PC-9 (cell line): Measurements from ENCODE around the gene FLNC. TPM values are rescaled to one million over a fixed set of nuclear protein-coding genes. Genes with fewer than 3 reads are reported as not detected.

Experiments
- BruUV-seq: library from RNA; stranded (reverse); fragments of 400-500 nt; replicated peaks from 2 replicates; lab custom pipeline; 2021; lab: Mats Ljungman, UMichigan
- CTCF ChIA-PET: fragments of 300-600 bp; sonication (Branson Sonifier 250); formaldehyde crosslinking; loops from one replicate; lab custom pipeline; 2022; ENCODE audit warnings: antibody characterized with exemption; lab: Charles Lee
- POLR2A ChIA-PET: fragments of 300-600 bp; sonication (Branson Sonifier 250); formaldehyde crosslinking; loops from one replicate; lab custom pipeline; 2022; ENCODE audit warnings: antibody characterized with exemption; ENCODE audit not compliant: unreplicated experiment; lab: Charles Lee
- DNase-seq, 2 experiments: peaks; one replicate each; pipeline versions ENCODE4 v3.0.0 to v3.0.0-alpha.2; 2015 to 2022; ENCODE audit warnings: mixed read lengths in 1 of 2
- H2AFZ ChIP-seq: fragments of 200-600 bp; sonication (generic); 2 replicates; pipeline ENCODE4 v1.8.1; 2017; ENCODE audit warnings: antibody characterized with exemption
- H3F3A ChIP-seq: fragments of 200-600 bp; sonication (generic); 2 replicates; pipeline ENCODE4 v1.8.1; 2017; ENCODE audit warnings: antibody characterized with exemption, mild to moderate bottlenecking, low read depth; ENCODE audit not compliant: insufficient read depth
- H3K27ac ChIP-seq: fragments of 200-600 bp; sonication (generic); 2 replicates; pipeline ENCODE4 v1.6.1; 2016; ENCODE audit warnings: mixed run types
- H3K27me3 ChIP-seq: fragments of 200-600 bp; sonication (generic); 2 replicates; pipeline ENCODE4 v1.6.1; 2016; ENCODE audit warnings: low read depth, mixed run types; ENCODE audit not compliant: insufficient read depth
- H3K36me3 ChIP-seq: fragments of 200-600 bp; sonication (generic); 2 replicates; pipeline ENCODE4 v1.6.1; 2016; ENCODE audit warnings: low read depth, mixed run types
- H3K4me1 ChIP-seq: fragments of 200-600 bp; sonication (generic); replicated peaks from 2 replicates; pipeline ENCODE4 v1.6.1; 2016; ENCODE audit warnings: mixed run types; ENCODE audit not compliant: insufficient read depth
- H3K4me2 ChIP-seq: fragments of 200-600 bp; sonication (generic); 2 replicates; pipeline ENCODE4 v1.6.1; 2017; ENCODE audit warnings: mixed run types
- H3K4me3 ChIP-seq: fragments of 200-600 bp; sonication (generic); 2 replicates; pipeline ENCODE4 v1.6.1; 2016; ENCODE audit warnings: mixed run types
- H3K79me2 ChIP-seq: fragments of 200-600 bp; sonication (generic); 2 replicates; pipeline ENCODE4 v1.6.1; 2017; ENCODE audit warnings: low read depth, mixed run types
- H3K9me2 ChIP-seq: fragments of 200-600 bp; sonication (generic); 2 replicates; pipeline ENCODE4 v1.8.1; 2017; ENCODE audit warnings: mild to moderate bottlenecking; ENCODE audit not compliant: insufficient read depth
- H3K9me3 ChIP-seq: fragments of 200-600 bp; sonication (generic); 2 replicates; pipeline ENCODE4 v1.8.1; 2016; ENCODE audit warnings: low read depth; ENCODE audit not compliant: insufficient read depth
- H4K20me1 ChIP-seq: fragments of 200-600 bp; sonication (generic); 2 replicates; pipeline ENCODE4 v1.8.1; 2017; ENCODE audit not compliant: insufficient read depth
- EZH2 ChIP-seq: fragments of 200-600 bp; sonication (generic); IDR thresholded peaks from 2 replicates; pipeline ENCODE4 v1.8.0; 2017; ENCODE audit warnings: antibody characterized with exemption, low read depth
- intact Hi-C: fragments of 100-400 bp; cut with micrococcal nuclease; formaldehyde crosslinking; loops from one replicate; pipeline ENCODE4 v1.10.0; 2022; ENCODE audit not compliant: unreplicated experiment
- total RNA-seq: library from RNA; stranded (reverse); gene quantifications from 2 replicates; pipeline ENCODE4 v1.2.3, GENCODE V29; 2021
- TF ChIP-seq, protein P1 (sequence below): fragments of 200-600 bp; sonication (generic); conservative IDR thresholded peaks from 2 replicates; pipeline ENCODE4 v1.6.1; 2017; ENCODE audit warnings: mixed run types, antibody characterized with exemption, mild to moderate bottlenecking, moderate library complexity

Gene FLNC
- total RNA-seq, 1 experiment from 2014 or later: 75.5 TPM

DNA sequence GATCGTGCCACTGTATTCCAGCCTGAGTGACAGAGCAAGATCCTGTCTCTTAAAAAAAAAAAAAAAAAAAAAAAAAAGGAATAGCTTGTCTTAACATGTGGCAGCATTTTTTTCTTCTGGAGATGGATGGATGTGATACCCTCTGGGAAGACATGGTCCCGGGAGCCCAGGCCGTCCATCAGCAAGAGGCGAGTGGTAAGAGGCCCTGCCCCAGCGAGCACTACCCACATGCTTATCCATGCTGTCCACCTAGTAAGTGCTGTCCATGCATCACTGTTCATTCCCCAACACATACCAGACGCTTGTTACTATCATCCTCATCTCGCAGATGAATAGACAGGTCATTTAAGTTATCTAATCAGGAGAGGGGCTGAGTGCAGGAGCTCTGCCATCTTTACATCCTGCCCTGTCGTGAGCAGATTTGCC is 45.3 kb downstream of the FLNC start:
- no peaks in the 10 kb centered on the region for H4K20me1 ChIP-seq
- TF ChIP-seq, protein P1, sequence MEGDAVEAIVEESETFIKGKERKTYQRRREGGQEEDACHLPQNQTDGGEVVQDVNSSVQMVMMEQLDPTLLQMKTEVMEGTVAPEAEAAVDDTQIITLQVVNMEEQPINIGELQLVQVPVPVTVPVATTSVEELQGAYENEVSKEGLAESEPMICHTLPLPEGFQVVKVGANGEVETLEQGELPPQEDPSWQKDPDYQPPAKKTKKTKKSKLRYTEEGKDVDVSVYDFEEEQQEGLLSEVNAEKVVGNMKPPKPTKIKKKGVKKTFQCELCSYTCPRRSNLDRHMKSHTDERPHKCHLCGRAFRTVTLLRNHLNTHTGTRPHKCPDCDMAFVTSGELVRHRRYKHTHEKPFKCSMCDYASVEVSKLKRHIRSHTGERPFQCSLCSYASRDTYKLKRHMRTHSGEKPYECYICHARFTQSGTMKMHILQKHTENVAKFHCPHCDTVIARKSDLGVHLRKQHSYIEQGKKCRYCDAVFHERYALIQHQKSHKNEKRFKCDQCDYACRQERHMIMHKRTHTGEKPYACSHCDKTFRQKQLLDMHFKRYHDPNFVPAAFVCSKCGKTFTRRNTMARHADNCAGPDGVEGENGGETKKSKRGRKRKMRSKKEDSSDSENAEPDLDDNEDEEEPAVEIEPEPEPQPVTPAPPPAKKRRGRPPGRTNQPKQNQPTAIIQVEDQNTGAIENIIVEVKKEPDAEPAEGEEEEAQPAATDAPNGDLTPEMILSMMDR: no peak
- TF ChIP-seq EZH2: no peak
- no peaks in the 10 kb centered on the region for H3K36me3 ChIP-seq
- no peak overlapping the region for H3K4me2 ChIP-seq
- no peaks in the 10 kb centered on the region for H3K9me2 ChIP-seq
- intact Hi-C loops: no loop called here
- H2AFZ ChIP-seq: no peak overlapping the region
- no peaks in the 10 kb centered on the region for H3K27me3 ChIP-seq
- POLR2A ChIA-PET: no interaction called here
- CTCF ChIA-PET: interaction anchor here (0.6 kb wide), 1 partner anchor 42 kb away, joined by 5 read pairs; no protein-coding TSS in a partner anchor
- H3K4me3 ChIP-seq: no peak overlapping the region
- no peak for DNase-seq
- no TSS peak for BruUV-seq
- H3F3A ChIP-seq: peaks cover 15% of the 10 kb centered on the region
- no peak overlapping the region for H3K27ac ChIP-seq
- no peaks in the 10 kb centered on the region for H3K79me2 ChIP-seq
- H3K4me1 ChIP-seq: peaks cover 27% of the 10 kb centered on the region
- H3K9me3 ChIP-seq: no peaks in the 10 kb centered on the region

DNA sequence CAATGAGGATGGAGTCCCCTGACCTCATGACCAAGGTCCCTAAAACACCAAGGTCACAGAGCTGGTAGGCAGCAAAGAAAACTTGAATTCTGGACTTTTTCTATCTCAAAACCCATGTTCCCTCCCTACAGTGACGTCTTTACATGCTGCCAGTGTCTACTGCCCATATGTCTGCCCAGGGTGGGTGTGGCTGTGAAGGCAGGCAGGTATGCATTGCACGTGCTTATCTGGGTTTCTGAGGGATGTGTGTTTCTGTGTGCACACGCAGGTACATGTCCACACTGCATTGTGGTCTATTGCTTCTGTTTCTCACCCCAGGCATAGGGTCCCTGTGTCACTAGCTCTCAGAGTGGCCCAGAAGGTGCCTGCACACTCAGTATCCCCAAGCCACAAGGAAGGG is 45.9 kb downstream of the FLNC start:
- Histone ChIP-seq H4K20me1 (no peaks in the 10 kb centered on the region), H3K36me3 (no peaks in the 10 kb centered on the region), H3K27ac (no peak overlapping the region), H3F3A (peaks cover 14% of the 10 kb centered on the region), H3K79me2 (no peaks in the 10 kb centered on the region), H2AFZ (no peak overlapping the region), H3K9me2 (no peaks in the 10 kb centered on the region), H3K27me3 (no peaks in the 10 kb centered on the region), H3K9me3 (no peaks in the 10 kb centered on the region), H3K4me3 (no peak overlapping the region), H3K4me1 (peaks cover 21% of the 10 kb centered on the region), H3K4me2 (no peak overlapping the region)
- intact Hi-C loops: no loop called here
- DNase-seq: no peak
- no peak for TF ChIP-seq EZH2
- TF ChIP-seq, protein P1: no peak
- CTCF ChIA-PET: no interaction called here
- POLR2A ChIA-PET: no interaction called here
- no TSS peak for BruUV-seq

DNA sequence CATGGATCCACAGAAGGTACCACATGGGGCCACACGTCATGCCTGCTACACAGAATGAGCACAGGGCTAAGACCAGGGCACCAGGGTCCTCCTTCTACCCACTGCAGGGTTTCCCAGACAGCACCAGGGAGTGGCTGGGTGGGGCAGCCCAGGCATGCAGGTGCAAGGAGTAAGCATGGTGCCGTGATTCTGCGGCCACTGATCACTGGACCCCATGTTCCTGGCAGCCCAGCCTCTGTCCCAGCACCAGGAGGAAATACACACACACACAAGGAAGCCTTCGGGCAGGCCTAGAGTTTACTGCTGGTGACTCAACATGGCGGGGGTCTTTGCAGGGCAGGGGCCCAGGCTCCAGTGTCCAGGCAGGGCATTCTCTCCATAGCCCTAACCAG is 46.4 kb downstream of the FLNC start:
- H3K4me3 ChIP-seq: no peak overlapping the region
- H2AFZ ChIP-seq: no peak overlapping the region
- H3K36me3 ChIP-seq: no peaks in the 10 kb centered on the region
- CTCF ChIA-PET: no interaction called here
- peaks cover 9% of the 10 kb centered on the region for H3F3A ChIP-seq
- no peaks in the 10 kb centered on the region for H3K79me2 ChIP-seq
- no peaks in the 10 kb centered on the region for H3K27me3 ChIP-seq
- no peaks in the 10 kb centered on the region for H3K9me2 ChIP-seq
- intact Hi-C loops: no loop called here
- peak in 1 of 2 experiments; percentile 30 for DNase-seq
- H3K27ac ChIP-seq: no peak overlapping the region
- POLR2A ChIA-PET: no interaction called here
- H4K20me1 ChIP-seq: no peaks in the 10 kb centered on the region
- no peaks in the 10 kb centered on the region for H3K9me3 ChIP-seq
- H3K4me2 ChIP-seq: no peak overlapping the region
- H3K4me1 ChIP-seq: peaks cover 18% of the 10 kb centered on the region
- no TSS peak for BruUV-seq
- TF ChIP-seq, protein P1: no peak
- no peak for TF ChIP-seq EZH2
